ENCODE results near the gene MBD3.
A peak's percentile ranks its signal among the peaks of the same experiment; 100 is the strongest.

Gene MBD3

DNA sequence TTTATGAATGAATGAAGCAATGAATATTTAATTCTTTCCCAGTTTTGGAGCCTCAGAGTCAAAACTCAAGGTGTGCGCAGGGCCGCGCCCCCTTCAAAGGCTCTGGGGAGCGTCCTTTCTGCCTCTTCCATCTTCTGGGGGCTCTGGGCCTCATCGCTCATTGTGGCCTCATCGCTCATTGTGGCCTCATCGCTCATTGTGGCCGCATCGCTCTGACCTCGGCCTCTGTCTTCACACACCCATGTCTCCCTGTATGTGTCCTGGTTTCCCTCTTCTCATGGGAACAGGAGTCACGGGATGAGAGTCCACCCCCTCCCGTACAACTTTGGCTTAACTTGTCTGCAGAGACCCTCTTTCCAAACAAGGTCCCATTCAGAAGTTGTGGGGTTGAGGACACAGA is 21.3 kb downstream of the MBD3 start:
- DNase-seq (ENCODE audit: low read depth in 3 of 3): no peak

DNA sequence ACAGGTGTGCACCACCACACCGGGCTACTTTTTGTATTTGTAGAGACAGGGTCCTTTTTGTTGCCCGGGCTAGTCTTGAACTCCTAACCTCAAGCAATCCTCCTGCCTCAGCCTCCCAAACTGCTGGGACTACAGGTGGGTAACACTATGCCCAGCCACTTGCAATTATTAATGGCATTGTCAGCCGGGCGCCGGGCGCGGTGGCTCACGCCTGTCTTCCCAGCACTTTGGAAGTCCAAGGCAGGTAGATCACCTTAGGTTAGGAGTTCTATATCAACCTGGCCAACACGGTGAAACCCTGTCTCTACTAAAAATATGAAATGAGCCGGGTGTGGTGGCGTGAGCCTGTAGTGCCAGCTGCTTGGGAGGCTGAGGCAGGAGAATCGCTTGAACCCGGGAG is 21.8 kb downstream of the MBD3 start:
- no peak for DNase-seq (ENCODE audit: low read depth in 3 of 3)

DNA sequence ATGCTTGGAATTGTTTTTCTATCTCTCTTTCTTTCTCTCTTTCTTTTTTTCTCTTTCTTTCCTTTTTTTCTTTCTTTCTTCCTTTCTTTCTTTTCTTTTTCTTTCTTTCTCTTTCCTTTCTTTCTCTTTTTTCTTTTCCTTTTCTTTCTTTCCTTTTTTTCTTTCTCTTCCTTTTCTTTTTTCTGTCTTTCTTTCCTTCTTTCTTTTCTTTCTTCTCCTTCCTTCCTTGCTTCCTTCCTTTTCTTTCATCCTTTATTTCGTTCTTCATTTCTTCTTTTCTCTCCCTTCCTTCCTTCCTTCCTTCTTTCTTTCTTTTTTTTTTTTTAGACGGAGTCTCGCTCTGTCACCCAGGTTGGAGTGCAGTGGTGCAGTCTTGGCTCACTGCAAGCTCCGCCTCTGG is 22.7 kb downstream of the MBD3 start:
- DNase-seq (ENCODE audit: low read depth in 3 of 3): no peak

DNA sequence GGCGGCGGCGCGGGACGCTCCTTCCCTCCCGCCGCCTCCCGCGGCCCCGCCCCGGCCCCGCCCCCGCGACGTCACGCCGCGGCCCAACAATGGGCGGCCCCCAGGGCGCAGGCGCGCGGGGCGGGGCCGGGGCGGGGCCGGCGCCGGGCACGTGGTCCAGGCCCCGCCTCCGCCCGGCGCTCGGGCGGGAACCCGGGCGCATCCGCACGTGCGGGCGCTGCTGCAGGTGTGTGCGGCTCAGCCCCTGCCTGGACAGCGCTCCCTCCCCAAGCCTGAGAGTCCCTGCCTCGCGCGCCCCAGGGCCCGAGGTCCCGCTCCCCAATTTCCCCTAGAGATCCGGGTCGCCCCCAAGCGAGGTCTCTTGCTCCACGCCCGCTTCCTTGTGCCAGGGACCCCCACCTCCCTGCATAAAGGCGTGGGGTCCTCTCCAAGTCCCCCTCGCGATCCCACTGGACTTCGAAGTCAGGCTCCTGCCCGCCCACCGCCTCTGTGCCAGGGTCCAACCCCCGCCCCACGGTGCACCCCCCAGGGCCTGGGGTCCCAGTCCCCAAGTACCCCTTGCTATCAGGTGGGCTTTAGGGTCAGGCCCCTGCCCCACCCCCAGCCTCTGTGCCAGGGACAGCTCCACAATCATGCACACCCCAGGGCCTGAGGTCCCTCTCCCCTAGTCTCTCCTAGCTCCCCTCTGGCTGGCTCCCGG is 24.2 kb downstream of the MBD3 start, which contains the start of gene MEX3D:
Gene MEX3D (minus strand): TSS at position 6 of the 700 bp plus-strand sequence. CDS start 267 bp downstream, outside the sequence.
- peak; percentile 66 to 79 (median 72) for DNase-seq (ENCODE audit: low read depth in 3 of 3)

DNA sequence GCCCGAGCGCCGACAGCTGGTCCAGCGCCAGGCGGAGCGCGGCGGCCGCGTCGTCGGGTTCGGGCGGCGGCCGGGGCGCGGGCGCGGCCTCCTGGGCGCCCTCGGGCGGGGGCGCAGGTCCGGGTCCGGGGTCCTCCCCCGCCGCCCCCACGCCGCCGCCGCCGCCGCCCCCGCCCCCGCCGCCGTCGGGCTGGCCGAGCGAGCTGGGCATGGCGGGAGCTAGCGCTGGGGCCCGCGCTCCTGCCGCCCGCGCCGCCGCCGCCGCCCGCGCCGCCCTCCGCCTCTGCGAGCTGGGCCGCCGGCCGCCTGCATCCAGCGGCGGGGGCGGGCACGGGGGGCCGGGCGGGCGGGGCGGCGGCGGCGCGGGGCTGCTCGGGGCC is 24.8 kb downstream of the MBD3 start:
- no peak for DNase-seq (ENCODE audit: low read depth in 3 of 3)

DNA sequence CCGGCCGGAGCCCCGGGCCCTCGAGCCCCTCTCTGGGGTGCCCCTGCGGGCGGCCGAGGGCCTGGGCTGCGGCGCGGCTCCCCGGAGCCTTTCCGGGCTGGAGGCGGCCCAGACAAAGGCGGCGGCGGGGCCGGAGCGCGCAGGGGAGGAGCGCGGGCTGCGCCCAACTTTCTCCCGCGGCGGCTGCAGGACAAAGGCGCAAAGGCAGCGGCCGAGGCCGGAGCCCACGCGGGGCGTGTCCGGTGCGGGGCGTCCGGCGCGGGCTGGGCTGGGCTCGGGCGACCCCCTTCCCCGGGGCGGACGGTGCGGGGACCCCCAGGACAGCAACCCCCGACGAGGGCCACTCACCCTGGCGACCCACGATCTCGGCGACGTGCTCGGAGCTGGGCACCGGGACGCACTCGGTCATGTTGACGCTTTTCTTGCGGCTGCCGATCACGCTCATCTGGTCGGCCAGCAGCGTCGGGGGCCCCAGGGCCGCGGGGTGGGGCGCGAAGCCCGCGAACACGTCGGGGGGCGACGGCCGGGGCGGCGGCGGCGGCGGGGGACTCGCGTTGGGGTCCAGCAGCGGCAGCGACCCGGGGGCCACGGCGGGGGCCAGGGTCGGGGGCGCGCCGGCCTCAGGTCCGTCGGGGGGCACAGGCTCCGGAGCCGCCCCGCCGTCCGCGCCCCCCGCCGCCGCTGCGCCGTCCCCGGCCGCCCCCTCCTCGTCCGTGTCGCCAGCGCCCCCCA is 25.4 kb downstream of the MBD3 start:
- DNase-seq (ENCODE audit: low read depth in 3 of 3): no peak

DNA sequence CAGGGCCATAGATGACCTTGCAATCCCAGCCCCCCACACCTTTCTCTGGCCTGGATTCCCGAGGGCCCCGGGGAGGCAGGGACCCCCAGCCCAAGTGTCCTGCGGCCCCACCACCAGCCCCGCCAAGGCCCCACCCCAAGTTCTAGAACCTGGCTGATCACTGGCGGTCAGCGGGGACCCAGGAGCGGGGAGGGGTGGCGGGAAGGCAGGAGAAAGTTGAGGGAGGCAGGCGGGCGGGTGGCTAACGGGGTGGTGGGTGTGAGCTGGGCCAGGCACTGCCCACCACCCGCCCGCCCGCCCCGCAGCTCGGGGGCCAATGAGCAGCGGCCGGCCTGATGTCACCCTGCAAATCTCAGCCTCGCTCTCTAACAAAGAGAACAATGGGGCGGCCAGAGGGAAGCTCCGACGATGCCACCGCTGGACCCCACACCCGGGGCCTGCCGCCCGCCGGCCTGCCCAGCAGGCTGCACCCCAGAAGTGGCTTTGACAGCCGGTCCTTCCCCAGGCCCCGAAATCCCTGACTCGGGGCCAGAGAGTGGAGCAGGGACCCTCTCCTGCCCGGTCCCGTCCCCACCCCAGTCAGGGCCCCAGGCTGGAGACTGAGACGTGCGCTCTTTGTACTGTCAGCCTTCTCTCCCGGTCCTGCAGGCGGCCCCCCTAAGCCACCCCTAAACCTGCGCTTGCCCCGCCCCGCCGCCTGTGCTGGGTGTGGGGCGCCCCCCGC is 26.1 kb downstream of the MBD3 start:
- no peak for DNase-seq (ENCODE audit: low read depth in 3 of 3)

DNA sequence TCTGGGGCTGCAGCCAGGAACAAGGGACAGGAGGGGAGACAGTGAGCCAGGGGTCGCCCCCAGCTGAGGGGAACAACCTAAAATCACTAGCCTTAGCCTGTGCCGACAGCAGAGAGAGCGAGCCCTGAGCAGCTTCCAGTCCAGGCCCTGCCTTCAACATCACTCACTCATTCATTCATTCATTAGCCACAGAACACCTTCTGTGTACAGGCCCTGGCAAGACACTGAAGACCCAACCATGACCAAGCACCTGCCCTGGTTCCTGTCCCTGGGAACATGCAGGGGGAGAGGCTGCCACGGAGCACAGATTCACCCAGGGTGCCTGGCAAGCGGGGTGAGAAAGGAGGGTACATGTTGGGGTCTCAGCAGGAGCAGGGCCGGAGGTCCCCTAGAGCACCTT is 29.4 kb downstream of the MBD3 start:
- no peak for DNase-seq (ENCODE audit: low read depth in 3 of 3)

DNA sequence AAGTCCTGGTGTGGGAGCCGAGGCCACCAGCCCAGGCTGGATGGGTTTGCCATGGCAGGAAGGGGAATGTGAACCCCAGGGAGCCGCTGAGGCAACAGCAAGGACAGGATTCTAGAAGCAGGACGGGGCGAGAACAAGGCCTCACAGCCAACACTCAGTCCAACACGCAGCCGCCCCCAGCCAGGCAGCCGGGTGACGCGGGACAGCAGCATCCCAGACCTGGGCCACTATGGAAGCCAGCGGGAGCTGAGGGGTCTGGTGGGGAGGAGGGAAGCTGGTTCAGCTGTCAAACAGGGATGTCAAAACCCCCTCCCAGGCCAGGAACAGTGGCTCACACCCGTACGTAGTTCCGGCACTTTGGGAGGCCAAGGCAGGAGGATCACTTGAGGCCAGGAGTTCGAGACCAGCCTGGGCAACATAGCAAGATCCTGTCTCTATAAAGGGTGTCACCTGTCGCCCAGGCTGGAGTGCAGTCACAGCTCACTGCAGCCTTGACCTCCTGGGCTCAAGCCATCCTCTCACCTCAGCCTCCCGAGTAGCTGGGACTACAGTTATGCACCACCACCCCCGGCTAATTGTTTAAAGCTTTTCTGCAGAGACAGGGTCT is 31.3 kb downstream of the MBD3 start:
- no peak for DNase-seq (ENCODE audit: low read depth in 3 of 3)

DNA sequence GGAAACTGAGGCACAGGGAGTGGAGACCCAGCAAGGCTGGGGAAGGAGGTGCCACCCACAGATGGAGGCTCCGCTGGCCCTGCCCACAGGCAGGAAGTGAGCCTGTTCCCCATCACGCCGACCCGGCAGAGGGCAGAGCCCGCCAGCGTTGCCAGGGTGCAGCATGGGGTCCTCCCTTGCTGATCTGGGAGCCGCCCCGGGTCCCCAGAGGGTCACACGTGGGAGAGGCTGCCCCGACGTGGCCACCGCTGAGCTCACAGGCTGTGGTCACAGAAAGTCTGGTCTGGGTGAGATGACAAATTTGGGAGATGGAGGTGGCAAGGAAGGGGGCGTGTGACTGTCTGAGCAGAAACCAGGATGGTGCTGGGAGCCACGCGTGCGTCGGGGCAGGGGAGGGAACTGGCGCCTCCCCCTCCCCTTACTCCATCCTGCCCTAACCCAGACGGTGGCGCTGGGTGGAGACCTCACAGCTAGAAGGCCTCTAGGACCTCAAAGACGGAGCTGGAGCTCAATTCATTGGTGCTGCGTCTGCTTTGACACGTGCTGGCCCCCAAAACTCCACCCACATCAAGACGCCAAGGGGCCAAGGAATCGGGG is 32.3 kb downstream of the MBD3 start:
- no peak for DNase-seq (ENCODE audit: low read depth in 3 of 3)

DNA sequence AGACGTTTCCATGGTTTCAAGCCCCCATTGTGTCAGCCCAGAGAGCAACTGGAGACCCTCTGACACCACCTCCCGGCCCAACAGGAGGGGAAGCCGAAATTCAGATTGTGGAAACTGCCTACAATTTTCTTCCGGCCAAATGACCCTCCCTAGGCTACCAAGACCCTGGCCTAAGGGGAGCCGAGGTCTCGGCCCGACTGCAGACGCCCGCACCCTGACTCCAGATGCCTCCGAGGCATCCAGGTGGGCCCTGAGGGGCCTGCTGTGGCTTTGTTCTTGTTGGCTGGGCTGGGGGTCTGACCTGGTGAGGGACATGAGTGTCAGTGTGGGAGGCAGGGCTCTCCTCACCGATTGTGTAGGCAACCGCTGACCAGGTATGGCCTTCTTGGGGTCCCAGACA is 34.1 kb downstream of the MBD3 start:
- no peak for DNase-seq (ENCODE audit: low read depth in 3 of 3)

DNA sequence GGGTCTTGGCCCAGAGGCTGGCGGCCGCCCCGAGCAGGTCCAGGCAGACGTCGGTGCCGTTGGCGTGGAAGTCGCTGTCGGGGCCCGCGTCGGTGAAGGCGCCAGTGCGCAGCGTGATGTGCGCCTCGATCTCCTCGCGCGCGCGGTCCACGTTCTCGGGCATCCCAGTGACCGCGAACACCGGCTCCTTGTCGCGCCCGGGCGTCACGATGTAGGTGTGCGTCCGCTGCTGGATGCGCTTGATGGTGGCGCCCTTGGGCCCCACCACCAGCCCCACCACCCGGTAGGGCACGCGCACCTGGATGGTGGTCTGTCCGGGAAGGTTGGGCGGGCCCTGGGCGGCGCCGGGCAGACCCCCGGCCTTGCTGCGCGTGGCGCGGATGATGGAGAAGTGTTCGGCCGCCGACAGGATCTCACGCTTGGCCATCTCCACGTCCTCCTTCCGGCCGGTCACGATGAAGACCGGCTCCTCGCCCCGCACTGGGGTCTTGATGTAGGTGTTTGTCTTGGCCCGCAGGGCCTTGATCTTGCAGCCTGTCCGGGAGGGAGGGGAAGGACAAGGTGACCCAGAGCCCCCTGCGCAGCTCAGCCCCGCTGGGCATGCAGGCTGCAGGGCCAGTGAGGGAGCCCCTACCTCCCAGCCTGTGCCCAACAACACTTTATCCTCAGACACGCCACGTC is 36.1 kb downstream of the MBD3 start:
- DNase-seq (ENCODE audit: low read depth in 3 of 3): no peak

DNA sequence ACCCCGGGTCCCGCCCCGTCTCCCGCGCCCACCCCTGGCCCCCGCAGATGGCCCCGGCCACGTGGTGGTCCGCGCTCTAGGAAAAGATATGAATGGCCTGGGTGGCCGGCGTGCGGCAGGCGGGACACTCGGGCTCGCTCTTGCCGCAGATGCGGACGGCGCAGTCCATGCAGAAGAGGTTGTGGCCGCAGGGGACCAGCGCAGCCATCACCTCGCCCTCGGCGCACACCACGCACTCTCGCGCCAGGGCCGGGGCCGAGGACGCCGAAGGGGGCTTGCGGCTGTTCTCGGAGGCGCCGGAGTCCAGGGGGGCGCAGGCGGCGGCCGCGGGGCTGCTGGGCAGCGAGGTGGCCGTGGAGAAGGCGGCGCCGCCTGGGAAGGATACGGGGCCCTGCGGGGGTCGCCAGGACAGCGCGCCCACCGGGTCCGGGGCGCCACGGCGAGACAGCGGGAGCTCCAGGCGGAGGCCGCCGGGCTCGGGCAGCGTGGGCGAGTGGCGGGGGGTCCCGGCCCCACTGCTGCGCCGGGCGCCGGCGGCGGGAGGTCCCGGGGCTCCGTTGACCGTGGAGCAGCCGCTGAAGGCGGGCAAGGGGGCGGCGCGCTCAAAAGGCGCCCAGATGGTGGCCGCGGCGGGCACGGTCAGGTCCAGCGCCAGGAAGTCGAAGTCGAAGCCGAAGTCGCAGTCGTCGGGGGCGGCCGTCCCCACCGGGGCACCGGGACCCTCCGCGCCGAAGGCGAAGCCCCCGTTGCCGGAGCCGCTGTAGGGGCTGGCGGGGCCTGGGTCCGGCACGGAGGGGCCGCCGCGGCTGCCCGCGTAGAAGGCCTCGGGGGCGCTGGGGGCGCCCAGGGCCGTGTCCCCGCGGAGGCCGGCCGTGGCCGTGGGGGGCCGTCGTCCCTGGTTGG is 36.9 kb downstream of the MBD3 start:
- no peak for DNase-seq (ENCODE audit: low read depth in 3 of 3)

DNA sequence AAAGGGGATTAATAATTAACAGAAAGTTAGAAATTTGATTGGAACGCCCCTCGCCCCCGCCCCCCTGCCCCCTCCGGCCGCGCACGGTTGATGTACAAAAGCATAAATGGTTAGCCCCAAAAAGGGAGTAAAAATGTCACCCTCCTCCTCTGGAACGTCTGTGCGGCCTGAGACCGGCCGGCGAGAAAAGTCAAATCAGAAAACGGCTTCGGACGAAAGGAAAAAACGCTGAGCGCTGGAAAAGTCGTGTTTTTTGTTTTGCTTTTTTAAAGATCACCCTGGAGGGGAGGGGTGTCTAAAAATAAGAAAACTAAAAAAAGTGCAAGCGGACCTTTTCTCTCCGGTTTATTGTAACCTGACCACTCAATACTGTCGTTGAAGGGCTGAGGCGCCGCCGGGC is 37.7 kb downstream of the MBD3 start:
- DNase-seq (ENCODE audit: low read depth in 3 of 3): no peak

DNA sequence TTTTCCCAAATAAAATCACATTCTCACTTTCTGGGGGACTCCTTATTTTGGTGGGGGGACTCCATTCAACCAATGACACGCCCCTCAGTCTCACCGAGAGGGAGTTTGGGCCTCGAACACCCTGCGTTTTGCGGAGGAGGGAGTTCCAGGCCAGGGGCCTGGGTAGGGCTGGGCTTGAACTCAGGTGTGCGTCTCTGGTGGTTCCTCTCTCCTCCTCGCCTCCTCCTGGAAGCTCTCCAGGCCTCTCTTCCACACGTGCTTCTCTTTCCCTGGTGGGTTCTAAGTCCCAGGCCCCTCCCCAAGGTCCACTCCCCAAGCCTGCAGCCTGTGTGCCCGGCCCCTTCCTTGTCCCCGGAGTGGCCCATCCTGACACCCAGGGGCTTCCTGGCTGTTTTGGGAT is 39.2 kb downstream of the MBD3 start:
- DNase-seq (ENCODE audit: low read depth in 3 of 3): no peak

DNA sequence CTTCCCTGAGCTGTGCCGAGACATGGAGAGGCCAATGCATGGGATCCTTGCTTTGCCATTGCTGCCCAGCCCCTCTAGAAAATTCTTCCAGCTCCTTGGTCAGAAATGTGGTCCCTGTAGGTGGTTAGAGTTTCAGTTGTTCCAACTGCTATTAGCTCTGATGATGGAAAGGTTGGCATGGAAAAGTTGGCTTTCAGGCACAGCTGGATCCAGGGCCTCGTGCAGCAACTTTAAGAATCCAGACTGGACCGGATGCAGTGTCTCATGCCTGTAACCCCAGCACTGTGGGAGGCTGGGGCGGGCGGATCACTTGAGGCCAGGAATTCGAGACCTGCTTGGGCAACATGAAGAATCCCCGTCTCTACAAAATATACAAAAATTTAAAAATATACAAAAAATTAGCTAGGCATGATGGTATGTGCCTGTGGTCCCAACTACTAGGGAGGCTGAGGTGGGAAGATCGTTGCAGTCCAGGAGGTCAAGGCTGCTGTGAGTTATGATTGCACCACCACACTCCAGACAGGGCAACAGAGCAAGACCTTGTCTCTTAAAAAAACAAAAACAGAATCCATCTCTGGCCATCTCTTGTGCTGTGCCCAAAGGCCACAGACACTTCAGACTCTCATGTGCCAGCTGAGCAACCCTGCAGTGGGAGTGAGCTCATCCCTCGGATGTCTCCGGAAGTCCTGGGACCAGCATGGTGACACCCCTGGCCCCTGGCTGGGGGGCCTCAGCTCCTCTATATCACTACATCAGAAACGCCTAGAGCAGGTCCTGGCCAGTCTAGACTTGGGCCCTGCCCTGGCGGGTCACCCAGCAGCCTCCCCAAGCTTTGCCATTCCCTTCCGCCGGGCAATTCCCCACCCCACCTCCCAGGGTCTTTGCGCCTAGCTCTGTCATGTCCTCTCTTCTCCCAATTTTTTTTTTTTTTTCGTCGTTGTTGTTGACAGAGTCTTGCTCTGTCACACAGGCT is 41.3 kb downstream of the MBD3 start:
- no peak for DNase-seq (ENCODE audit: low read depth in 3 of 3)

DNA sequence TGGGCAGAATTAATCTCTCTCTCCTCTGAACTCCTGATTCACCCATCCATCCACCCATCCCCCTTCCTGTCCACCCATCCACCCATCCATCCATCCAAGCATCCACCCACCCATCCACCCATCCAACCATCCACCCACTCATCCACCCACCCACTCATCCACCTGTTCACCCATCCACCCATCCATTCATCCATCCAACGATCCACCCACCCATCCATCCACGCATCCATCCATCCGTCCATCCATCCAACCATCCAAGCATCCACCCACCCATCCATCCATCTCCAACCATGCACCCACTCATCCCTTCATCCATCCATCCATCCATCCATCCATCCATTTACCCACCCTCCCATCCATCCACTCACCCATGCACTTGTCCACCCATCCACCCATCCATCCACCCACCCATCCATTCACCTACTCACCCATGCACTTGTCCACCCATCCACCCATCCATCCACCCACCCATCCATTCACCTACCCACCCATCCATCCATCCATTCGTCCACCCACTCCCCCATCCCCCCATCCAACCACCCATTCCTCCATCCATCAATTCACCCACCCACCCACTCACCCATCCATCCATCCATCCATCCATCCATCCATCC is 43.2 kb downstream of the MBD3 start:
- DNase-seq (ENCODE audit: low read depth in 3 of 3): no peak

DNA sequence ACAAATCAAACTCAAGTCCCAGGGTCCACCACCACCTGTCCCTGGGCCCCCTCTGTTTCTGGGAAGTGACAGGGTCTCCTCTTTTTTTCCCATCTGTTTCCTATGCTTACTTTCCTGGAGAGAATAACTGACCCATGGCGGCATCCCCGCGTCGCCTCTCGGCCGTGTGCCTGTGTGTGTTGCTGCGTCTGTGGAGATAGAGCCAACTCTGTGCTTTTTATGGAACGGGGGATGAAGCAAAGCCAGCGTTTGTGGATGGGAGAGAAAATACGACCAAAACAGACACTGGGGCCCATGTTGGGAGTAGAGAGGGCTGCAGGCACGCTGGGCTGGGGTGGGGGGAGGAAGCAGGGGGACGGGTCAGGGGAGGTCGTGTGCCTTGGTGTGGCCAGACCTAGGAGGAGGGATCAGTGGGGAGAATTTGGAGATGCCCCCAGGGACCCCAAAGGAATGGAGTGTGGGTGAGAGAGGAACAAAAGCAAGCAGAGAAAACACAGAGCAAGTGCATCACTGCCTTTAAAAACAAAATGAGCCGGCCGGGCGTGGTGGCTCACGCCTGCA is 52.2 kb downstream of the MBD3 start:
- DNase-seq (ENCODE audit: low read depth in 3 of 3): no peak

Measured in stimulated activated CD4-positive, alpha-beta T cell treated with anti-CD3 and anti-CD28 coated beads, TNF-alpha, amount 100 ng/mL, for 24 hours (primary cell).